HG03432 (cell line): ENCODE results near the gene SYCP1.
"Not testable (repeated sequence)": the region's sequence is repeated elsewhere in the genome, so short reads cannot be mapped to it uniquely, and the experiment has no call there.

Experiments
- ATAC-seq: cut with Tn5 transposase; IDR thresholded peaks from one replicate; pipeline ENCODE4 v1.9.1; 2021; ENCODE audit warnings: mild to moderate bottlenecking, moderate library complexity; ENCODE audit not compliant: unreplicated experiment

SYCP1 gene

DNA sequence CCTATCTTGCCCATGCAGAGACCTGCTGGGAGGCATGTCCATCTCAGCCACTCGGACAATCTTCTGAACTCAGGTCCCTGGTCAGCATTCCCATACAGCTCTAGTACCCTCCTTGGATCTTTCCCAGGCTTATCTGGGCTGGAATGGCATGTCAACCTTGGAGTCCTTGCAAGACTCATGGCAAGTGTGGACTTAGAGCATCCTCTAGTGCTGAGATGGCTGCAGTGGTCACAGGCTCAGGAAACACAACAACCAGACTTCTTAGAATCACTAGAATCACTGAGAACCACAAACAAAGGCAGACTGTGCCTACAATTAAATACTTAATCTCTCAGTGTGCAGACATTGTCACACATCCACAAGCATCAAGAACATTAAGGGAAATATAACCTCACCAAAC is 101.9 kb downstream of the SYCP1 start:
- no peak for ATAC-seq

DNA sequence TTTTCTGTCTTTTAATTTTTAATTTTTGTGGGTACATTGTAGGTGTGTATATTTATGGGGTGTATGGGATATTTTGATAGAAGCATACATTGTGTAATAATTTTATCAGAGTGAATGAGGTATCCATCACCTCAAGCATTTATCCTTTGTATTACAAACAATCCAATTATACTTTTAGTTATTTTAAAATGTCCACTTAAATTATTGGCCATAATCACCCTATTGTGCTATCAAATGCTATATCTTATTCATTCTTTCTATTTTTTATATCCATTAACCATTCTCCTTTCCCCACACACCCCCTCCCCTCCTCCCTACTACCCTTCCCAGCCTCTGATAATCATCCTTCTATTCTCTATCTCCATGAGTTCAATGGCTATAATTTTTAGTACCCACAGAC is 104.8 kb downstream of the SYCP1 start:
- ATAC-seq = no peak

DNA sequence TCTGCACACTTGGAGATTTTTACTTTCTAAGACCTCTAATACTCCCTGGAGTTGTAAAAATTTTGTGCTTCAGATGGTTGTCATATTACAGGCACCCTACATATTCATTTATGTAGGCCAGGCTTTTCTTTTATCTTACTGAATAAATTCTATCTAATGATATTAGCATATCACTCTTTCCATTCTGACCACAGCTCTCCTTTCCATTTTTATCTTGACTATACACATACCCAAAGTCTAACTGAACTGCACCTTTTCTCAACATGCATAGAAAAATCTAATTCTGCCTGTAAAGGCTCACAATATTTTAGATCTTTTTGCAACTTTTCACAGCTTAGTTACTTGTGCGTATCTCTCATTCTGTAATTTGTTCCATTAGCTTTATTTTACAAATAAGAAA is 122.2 kb downstream of the SYCP1 start:
- no peak for ATAC-seq

DNA sequence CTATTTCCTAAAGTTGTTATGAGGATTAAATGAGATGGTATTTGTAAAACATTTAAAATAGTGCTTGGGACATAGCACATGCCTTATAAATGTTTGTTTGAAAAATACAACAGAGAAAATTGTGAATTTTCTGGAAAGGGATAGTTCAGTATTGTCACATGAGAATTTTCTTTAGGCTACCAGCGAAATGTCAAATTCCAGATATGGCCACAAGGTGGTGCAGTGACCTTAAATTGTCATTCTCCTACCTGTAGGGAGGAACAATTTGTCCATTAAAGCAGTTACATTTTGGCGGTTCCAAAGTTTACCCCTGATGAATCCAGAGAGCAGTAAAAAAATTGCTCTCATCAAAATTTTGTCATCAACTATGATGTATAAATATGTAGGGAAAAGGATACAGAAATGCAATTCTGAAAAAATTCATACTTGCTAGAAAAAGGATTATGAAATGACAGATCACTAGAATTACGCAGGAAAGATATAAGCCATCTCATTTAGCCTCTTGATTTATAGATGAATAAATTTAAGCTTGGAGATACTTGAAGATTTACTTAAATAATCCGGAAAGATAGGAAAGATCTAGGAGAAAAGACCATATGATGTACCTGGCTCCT is 124.7 kb downstream of the SYCP1 start:
- ATAC-seq = no peak

DNA sequence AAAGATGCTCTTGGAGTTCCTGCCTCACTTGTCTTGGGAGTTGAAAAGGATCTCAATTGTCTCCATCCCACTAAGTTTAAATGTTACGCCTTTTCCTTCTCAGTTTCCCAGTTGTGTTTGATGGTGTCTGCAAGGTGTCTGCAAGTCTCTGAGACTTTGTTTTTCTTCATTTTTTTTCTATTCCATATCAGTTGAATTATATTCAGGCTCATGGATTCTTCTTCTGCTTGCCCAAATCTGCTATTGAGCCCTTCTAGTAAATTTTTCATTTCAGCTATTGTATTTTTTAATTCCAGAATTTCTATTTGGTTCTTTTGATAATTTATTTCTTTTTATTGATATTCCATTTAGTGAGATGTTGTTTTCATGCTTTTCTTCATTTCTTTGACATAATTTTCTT is 127.6 kb downstream of the SYCP1 start:
- no peak for ATAC-seq

DNA sequence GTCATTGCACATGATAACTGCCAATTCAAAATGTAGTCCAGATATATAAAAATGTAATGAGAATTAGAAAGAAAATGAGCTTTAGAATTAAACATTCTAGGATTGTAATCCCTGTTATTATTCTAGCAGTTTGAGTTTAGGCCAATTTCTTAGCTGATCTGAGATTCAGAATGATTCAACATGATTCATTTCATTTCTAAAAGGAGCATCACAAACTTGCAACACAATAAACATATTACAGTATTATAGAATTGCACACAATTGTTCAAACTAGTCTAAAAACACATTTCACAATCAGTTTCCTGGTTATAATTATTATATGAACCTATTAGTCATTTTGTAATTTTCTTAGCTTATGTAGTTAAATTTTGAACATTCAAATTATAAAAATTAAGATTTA is 131.6 kb downstream of the SYCP1 start:
- ATAC-seq = no peak

DNA sequence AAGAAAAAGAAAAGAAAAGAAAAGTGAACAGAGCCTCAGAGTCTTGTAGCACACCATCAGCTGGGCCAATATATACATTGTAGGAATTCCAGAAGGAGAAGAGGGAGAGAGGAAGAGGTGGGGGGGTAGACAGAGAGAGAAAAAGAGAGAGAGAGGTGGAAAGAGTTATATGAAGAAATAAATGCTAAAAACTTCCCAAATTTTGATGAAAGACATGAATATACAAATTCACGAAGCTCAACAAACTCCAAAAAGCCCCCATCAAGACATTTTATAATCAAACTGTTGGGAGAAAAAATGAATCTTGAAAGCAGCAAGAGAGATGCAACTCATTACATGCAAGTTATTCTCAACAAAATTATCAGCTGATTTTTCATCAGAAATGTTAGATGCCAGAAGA is 133.4 kb downstream of the SYCP1 start:
- ATAC-seq = no peak

DNA sequence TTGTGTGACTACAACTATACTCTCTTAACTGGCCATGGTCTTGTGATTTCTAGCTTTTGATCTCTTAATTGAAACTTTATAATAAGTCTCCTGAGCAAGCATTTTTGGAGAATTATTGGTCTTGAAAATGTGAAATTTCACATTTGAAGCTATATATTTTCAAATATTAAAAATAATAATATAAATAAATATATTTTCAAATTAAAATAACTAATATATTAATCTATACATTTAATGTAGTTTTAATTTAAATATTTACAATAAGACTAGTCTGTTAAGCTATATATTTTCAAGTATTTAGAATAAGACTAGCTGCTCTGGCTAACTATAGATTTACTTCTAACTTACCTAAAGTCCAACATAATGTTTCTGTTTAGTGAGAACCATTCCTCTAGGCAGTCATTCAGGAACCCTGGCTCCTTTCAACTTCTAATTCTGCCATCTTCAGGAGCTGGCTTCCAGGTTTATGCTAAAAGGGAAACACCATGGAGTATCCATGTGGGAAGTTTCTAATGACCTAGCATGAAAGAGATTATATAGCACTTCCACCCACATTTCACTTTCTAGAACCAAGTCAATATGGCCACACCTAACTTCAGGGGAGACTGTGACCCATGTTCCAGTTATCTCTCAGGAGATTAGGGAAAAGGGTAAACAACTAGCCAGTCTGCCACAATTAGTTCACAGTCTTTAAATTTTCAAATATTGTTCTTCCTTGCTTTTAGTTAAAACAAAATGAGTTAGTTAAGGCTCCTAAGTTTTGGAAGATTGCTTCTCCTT is 143.0 kb downstream of the SYCP1 start:
- ATAC-seq = no peak

DNA sequence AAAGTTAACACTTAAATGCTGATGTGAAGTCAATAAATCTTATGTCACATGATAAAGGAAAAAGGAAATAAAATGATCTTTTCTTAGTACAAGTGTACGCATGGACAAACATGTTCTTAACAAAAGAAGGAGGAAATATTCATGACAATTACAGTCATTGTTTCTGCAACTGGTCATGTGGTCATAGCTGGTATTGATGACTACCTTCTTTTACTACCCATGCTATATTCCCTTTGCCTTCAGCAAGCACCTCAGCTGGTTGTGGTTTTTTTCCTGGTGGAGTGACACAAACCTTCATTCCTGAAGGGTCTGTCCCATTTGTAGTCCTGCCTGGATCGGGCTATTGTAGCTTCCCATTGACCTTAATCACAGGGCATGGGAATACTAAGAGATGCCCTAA is 151.5 kb downstream of the SYCP1 start:
- ATAC-seq = no peak

DNA sequence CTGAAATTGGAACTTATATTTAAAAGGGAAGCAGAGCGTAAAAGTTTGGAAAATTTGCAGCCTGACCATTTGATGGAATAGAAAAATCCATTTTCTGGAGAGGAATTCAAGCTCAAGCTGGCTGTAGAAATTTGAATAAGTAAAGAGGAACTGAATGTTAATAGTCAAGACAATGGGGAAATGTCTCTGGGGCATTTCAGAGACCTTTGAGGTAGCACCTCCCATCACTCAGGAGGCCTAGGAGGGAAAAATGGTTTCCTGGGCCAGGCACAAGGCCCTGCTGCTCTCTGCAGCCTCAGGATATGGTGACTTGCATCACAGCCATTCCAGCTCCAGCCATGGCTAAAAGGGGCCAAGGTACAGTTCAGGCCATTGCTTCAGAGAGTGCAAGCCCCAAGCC is 157.3 kb downstream of the SYCP1 start:
- no peak for ATAC-seq

DNA sequence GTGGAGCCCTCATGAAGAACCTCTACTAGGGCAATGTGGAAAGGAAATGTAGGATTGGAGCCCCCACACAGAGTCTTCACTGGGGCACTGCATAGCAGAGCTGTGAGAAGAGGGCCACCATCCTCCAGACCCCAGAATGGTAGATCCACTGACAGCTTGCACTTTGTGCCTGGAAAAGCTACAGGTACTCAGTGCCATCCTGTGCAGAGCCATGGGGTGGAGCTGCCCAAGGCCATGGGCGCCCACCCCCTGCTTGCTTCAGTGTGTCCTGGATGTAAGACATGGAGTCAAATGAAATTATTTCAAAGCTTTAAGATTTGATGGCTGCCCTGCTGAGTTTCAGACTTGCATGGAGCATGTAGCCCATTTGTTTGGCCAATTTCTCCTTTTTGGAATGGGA is 157.8 kb downstream of the SYCP1 start:
- no peak for ATAC-seq

DNA sequence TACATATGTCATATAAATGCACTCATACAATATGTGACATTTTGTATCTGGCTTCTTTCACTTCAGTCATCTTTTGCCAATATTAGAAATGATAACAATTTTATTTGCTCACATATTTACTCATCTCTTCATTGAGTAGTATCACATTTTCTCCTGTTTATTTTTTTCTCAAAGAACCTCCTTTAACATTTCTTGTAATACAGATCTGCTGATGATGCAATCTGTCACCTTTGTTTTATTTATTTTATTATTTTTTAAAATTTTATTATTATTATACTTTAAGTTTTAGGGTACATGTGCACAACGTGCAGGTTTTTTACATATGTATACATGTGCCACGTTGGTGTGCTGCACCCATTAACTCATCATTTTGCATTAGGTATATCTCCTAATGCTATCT is 159.1 kb downstream of the SYCP1 start:
- ATAC-seq = no peak

DNA sequence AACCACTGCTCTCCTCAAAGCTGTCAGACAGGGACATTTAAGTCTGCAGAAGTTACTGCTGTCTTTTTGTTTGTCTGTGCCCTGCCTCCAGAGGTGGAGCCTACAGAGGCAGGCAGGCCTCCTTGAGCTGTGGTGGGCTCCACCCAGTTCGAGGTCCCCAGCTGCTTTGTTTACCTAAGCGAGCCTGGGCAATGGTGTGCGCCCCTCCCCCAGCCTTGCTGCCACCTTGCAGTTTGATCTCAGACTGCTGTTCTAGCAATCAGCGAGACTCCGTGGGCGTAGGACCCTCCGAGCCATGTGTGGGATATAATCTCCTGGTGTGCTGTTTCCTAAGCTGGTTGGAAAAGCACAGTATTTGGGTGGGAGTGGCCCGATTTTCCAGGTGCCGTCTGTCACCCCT is 164.9 kb downstream of the SYCP1 start:
- ATAC-seq = not testable (repeated sequence)

DNA sequence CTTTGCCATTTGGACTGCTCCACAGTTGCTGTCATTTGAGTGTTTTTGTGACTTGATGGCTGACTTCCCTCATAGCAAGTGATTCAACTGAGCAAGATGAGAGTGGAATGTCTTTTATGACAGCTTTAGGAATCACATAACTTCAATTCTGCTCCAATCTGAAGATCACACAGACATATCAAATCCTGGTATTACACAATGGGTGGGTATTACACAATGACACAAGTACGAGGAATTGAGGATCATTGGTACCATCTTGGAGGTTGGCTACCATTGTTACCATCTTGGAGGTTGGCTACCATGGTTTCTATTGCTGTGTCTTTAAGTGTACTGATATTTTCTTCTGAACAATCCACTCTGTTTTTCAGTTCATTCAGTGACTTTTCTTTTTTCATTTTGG is 166.5 kb downstream of the SYCP1 start:
- no peak for ATAC-seq

DNA sequence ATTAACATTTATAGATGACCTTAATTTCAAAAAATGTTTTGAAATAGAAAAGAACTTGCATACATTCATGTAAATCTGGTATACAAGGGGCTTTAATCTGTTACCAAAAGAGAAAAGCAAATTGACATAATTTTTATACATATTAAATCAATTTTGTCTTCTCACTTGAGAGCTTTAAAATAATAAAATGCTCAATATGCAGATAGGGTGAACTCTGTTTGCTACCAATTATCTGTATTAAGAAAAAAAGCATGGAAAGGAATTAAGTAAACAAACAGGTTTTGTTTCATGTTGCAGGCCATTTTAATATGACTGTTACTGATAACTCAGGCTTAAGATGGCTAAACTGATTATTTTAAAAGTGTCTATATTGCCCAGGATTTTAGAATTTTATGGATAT is 168.9 kb downstream of the SYCP1 start:
- no peak for ATAC-seq

DNA sequence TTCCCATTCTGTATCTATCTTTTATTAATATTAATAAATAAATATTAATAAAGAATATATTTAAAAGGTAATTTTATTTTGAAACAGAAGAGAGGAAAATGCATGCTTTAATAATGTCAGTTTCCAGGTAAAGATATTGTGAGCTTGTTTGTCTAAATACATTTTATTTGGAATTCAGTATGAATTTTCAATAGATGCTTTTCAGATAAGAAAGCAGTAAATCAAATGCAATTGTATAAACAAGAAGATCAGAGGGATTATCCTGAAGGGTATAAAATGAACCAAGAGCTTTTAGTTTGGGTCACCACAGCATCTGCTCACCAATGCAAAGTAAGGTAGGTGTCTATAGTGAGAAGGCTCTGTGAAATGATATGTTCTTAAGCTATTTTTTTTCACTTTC is 174.9 kb downstream of the SYCP1 start, which contains the start of gene TSHB:
Gene TSHB, plus strand, starts transcription at position 301 of the 400 bp plus-strand sequence. CDS start 3,537 bp downstream, outside the sequence.
- no peak for ATAC-seq

DNA sequence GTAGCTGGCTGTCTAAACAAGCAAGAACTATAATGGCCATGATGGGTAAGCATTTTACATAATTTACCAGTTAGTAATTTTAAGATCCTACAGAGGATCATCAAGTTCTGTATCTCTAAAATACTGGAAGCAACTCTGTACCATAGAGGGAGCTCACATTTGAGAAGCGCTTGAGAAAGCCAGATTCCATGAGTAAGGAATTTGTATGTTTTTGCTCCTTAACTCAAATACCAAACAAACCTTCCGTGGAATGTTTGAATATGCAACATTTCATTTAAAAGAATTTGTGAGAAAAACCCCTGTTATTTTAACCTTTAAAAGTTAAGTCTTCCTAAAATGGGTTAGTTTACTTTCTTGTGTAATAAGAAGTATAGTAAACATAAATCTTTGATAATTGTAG is 176.9 kb downstream of the SYCP1 start:
- ATAC-seq = no peak

DNA sequence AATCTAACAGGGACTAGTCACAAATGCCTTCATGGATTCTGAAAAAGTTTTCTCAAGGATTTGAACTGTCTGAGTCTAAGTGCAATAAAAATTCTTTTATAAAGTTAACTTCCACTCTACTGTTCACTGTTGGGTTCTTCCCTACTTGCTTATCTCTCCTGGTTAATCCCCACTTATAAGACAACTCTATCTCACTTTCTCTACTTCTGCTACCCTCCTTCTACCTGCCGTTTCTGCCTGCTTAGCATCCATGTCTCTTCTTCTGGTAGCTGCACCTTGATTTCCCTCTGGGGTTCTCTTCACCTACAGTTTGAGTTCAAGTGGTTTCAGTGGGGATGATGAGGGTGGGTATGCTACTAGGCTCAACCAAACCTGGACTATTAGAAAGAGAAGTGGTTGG is 181.0 kb downstream of the SYCP1 start:
- ATAC-seq = no peak

DNA sequence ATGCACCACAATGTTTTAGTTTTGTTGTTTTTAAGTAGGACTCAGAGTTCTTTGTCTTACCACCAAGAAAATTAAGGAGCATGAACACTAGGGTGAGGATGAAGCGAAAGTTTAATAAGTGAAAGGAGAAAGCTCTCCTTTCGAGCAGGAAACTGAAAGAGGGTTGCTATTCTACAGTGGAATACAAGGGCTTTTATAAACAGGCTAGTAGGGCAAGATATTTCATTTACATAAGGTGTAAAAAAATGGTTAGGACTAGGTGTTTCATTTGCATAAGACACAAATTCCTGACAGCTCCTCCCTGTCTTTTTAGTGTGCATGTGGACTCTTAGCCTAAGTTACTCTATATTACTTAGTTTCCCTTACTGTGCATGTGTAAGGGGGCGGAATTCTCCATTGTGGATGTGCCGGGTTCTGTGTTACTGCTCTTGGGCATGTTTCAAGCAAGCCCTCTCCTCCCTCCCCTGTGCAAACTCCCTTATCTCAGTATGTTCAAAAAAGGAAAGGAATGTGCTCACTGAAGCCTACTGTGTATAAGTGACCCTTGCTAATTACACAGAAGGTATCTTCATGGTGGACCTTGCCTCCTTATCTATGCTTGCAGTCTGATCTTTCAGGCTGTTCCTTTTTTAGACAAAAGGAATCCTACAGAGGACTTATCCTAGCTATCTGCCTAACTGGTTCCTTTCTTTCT is 182.3 kb downstream of the SYCP1 start:
- ATAC-seq = no peak

DNA sequence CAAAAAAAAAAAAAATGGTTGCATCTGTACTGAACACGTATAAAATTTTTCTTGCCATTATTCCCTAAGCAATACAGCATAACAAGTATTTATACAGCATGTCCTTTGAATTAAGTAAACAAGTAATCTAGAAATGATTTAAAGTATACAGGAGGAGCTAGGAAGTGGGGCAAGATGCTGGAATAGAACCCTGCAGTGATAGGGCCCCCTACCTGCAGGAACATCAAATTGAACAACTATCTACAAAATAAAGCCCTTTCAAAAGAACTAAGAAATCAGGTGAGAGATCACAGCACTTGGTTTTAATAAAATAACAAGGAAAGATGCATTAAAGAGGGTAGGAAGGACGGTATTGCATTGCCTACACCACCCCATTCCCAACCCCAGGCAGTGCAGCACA is 185.8 kb downstream of the SYCP1 start:
- no peak for ATAC-seq

DNA sequence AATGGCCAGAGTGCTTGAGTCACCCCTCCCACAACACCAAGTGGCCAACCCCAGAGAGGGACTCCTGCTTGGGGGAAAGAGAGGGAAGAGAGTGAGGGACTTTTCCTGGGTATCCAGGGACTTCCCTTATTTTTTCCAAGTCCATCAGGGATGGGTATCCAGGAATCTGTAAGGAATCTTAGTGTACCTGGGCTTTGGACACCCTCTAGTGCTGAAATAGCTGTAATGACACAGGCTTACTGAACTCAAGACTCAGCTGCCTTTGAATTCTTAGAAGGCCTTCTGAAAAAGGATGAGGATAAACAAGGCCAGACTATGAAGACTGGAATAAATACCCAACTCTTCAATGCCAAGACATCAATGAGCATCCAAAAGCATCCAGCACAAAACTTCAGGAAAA is 187.0 kb downstream of the SYCP1 start:
- ATAC-seq = no peak
